MG63 (cell line): ENCODE results near the gene ATOH8. TPM values are rescaled to one million over a fixed set of nuclear protein-coding genes. Genes with fewer than 3 reads are reported as not detected.
A peak's percentile ranks its signal among the peaks of the same experiment; 100 is the strongest.

ENCODE experiments used
- DNase-seq: peaks from one replicate; pipeline ENCODE4 v3.0.0-alpha.2; 2020
- H3K27me3 ChIP-seq: fragments of 250-450 bp; sonication (Bioruptor Pico); 2 replicates; pipeline ENCODE4 v1.5.1; 2020; ENCODE audit warnings: mild to moderate bottlenecking, moderate library complexity
- H3K36me3 ChIP-seq: fragments of 250-450 bp; sonication (Bioruptor Pico); 2 replicates; pipeline ENCODE4 v1.5.1; 2020; ENCODE audit warnings: mild to moderate bottlenecking, moderate library complexity
- H3K4me3 ChIP-seq: fragments of 250-450 bp; sonication (Bioruptor Pico); 2 replicates; pipeline ENCODE4 v1.5.1; 2020; ENCODE audit warnings: mild to moderate bottlenecking, moderate library complexity
- H3K9me3 ChIP-seq: fragments of 250-450 bp; sonication (Bioruptor Pico); 2 replicates; pipeline ENCODE4 v1.5.1; 2020; ENCODE audit warnings: mild to moderate bottlenecking, moderate library complexity
- total RNA-seq: library from RNA; depleted of rRNA; stranded (reverse); fragments of >200 nt; shearing (Covaris generic); gene quantifications from 2 replicates; pipeline ENCODE4 v1.2.3, GENCODE V29; 2014; ENCODE audit warnings: low replicate concordance

ATOH8 gene
- total RNA-seq, 1 experiment from 2014 or later: 43.5 TPM

DNA sequence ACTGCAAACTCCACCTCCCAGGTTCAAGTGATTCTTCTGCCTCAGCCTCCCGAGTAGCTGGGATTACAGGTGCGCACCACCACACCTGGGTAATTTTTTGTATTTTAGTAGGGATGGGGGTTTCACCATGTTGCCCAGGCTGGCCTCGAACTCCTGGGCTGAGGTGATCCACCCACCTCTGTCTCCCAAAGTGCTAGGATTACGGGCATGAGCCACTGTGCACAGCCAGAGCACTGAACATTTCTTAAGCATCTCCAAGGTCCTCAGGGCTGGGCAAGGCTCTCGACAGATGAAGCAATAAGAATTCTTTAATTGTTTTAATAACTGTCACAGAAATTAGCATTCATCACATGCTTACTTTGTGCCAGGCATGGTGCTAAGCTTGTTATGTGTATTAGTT is 4.1 kb downstream of the ATOH8 start:
- no peak overlapping the region for H3K4me3 ChIP-seq
- H3K9me3 ChIP-seq: no peaks in the 10 kb centered on the region
- H3K27me3 ChIP-seq: no peaks in the 10 kb centered on the region
- DNase-seq: no peak
- H3K36me3 ChIP-seq: peaks cover 47% of the 10 kb centered on the region

DNA sequence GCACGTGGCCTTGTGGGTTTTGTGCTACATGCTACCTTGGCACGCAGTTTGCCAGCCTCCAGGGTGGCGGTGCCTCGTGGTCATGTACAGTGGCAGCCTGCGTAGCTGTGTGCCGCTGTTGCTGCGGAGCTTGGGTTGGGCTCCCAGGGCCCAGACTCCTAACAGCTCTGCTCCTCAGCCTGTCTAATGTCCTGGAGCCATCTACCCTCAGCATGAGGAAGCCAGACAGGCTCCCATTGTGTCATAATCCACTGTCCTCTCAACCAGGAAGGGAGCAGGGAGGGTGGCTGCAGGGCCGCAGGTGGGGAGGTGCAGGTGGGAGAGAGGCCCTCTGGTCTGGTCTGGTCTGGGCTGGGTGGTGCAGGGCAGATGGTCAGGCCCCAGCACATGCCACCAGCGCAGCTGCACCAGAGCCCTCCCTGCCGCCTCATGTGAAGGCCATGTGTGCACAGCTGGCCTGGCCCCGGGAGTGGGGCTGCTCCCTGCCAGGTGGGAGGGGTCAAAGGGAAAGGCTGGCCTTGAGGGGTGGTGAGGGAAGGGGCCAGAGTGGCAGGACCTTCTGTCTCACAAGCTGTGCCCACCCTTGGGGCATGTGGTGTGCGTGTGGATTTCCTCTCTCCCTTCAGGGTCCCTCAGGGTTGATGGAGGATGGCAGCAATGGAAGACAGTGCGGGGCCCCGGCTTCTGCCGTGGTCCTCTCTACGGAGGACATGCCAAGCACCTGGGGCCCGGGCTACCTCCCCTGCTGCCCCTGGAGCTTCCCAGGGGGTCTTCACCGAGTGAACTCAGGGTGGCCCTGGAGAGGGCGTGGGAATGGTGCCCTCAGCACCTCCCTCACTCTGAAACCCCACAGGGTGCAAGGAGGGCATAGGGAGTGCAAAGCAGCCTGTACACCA is 4.8 kb downstream of the ATOH8 start:
- Histone ChIP-seq H3K36me3 (peaks cover 49% of the 10 kb centered on the region), H3K27me3 (no peaks in the 10 kb centered on the region), H3K4me3 (no peak overlapping the region), H3K9me3 (no peaks in the 10 kb centered on the region)
- no peak for DNase-seq

DNA sequence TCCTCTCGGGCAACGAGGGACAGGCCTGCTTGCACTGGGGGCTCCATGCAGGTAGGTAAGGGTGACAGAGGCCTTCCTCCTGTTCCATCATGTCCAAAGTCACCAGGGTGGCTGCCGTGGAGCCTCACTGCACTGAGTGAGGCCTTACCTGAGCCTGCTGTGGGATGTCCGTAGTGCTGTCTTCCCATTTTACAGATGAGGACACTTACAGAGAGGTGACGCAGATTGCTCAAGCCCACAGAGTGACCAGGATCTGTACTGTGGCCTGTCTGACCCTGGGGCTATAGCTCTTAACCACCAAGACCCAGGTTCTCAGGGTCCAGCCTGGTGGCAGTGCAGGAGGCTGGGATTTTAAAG is 5.4 kb downstream of the ATOH8 start:
- H3K9me3 ChIP-seq: no peaks in the 10 kb centered on the region
- peaks cover 53% of the 10 kb centered on the region for H3K36me3 ChIP-seq
- H3K27me3 ChIP-seq: no peaks in the 10 kb centered on the region
- DNase-seq: no peak
- H3K4me3 ChIP-seq: no peak overlapping the region

DNA sequence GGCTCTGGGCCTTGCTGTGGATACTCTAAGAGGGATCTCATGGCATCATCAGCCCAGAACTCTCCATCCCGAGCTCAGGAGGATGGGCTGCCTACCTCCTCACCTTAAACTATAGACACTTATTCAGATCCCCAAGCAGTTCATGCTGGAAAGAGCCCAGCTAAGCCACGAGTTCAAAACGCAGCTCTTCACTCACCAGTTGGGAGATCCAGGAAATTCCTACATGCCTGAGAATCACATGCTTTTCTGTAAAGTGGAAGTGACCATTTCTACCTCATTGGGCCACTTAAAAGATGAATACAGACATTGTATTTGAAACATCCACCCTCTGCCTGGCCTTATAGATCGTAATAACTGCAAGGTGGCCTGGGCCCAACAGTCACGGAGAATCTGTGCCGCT is 6.6 kb downstream of the ATOH8 start:
- no peaks in the 10 kb centered on the region for H3K9me3 ChIP-seq
- peaks cover 65% of the 10 kb centered on the region for H3K36me3 ChIP-seq
- no peak for DNase-seq
- H3K27me3 ChIP-seq: no peaks in the 10 kb centered on the region
- no peak overlapping the region for H3K4me3 ChIP-seq

DNA sequence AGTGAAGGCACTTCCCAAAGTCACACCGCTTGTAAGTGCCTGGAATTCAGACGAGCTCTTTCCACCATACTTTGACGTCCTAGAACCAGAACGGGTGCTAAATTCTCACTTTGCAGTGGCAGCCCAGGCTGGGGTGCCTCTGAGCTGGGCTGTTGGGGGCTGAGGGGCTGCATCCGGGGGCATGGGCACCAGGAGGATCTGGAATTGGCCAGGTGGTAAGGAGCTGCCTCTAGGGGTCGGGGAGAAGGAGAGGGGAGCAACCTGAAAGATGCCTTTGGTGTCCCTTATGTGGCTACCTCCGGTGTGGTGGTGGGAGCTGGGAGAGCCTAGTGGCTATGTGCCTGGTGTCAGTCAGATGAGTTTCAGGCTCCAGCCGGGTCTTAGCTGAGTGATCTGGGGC is 7.1 kb downstream of the ATOH8 start:
- H3K36me3 ChIP-seq: peaks cover 70% of the 10 kb centered on the region
- H3K27me3 ChIP-seq: no peaks in the 10 kb centered on the region
- no peaks in the 10 kb centered on the region for H3K9me3 ChIP-seq
- no peak overlapping the region for H3K4me3 ChIP-seq
- DNase-seq: no peak

DNA sequence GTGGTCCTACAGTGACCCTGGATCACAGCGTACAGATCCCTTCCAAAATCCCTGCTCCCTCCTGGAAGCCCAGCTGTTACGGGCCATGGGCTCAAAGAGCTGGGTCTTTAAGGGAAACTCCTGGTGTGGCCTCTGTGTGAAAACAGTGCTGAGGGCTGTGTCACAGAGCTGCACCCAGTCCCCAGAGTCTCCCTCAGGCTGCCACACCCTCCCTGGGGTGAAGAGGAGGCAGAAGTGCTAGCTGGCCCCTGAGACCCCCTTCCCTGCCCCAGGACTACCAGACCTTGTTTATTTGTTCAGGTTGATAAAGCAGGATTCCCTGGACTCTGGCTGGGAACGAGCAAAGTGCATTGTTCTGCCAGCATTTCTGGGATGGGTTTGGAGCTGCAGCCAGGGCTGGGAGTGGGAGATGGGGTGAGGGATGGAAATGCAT is 7.7 kb downstream of the ATOH8 start:
- peaks cover 67% of the 10 kb centered on the region for H3K36me3 ChIP-seq
- no peaks in the 10 kb centered on the region for H3K27me3 ChIP-seq
- no peak for DNase-seq
- H3K9me3 ChIP-seq: no peaks in the 10 kb centered on the region
- no peak overlapping the region for H3K4me3 ChIP-seq

DNA sequence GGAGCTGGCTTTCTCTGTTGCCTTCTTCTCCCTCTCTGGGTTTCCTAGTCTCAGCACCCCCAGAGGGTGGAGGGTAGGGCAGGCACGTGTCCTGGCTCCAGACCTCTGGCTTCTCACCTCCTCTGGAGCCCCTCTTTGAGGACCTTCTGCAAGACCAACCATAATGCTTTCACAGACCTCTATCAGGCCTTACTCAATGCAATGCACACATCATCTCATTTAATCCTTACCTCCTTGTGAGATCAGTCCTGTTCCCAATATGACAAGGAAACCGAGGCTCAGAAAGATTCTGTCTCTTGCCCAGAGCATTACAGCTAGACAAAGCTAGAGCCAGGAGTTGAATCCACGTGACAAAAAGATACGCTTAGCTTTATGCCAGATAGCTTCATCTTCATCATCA is 8.2 kb downstream of the ATOH8 start:
- no peak for DNase-seq
- Histone ChIP-seq H3K36me3 (peaks cover 67% of the 10 kb centered on the region), H3K4me3 (no peak overlapping the region), H3K27me3 (no peaks in the 10 kb centered on the region), H3K9me3 (no peaks in the 10 kb centered on the region)

DNA sequence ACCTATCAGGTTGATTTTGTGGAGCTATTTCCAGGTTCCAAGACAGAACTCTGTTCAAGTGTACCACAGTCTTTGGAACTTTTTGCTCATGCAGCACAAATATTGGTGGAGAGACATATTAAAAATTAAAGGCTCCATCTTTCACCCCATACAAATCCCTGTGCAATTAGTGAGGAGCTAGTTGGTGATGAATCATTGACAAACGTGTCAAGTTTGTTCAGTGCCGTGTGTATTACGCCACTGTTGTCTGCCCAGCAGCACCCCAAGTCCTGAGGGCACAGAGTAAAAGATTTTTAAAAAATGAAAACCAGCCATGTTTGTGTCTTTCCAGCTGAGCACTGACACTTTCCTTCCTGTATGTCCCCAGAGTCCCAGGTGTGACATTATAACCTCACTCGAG is 9.3 kb downstream of the ATOH8 start:
- H3K4me3 ChIP-seq: no peak overlapping the region
- H3K27me3 ChIP-seq: no peaks in the 10 kb centered on the region
- no peaks in the 10 kb centered on the region for H3K9me3 ChIP-seq
- peaks cover 63% of the 10 kb centered on the region for H3K36me3 ChIP-seq
- no peak for DNase-seq

DNA sequence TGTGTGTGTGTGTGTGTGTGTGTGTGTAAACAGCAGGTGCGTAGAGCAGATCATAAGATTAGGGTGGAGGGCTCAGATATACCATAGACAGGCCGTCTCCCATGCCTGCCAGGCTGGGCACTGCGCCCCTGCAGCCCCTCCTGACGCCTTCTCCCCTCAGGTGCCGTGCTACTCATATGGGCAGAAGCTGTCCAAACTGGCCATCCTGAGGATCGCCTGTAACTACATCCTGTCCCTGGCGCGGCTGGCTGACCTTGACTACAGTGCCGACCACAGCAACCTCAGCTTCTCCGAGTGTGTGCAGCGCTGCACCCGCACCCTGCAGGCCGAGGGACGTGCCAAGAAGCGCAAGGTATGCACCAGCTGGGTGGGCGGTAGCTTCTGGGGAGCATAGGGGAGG is 10.0 kb downstream of the ATOH8 start:
- no peak for DNase-seq
- Histone ChIP-seq H3K36me3 (peaks cover 61% of the 10 kb centered on the region), H3K4me3 (no peak overlapping the region), H3K27me3 (no peaks in the 10 kb centered on the region), H3K9me3 (no peaks in the 10 kb centered on the region)

DNA sequence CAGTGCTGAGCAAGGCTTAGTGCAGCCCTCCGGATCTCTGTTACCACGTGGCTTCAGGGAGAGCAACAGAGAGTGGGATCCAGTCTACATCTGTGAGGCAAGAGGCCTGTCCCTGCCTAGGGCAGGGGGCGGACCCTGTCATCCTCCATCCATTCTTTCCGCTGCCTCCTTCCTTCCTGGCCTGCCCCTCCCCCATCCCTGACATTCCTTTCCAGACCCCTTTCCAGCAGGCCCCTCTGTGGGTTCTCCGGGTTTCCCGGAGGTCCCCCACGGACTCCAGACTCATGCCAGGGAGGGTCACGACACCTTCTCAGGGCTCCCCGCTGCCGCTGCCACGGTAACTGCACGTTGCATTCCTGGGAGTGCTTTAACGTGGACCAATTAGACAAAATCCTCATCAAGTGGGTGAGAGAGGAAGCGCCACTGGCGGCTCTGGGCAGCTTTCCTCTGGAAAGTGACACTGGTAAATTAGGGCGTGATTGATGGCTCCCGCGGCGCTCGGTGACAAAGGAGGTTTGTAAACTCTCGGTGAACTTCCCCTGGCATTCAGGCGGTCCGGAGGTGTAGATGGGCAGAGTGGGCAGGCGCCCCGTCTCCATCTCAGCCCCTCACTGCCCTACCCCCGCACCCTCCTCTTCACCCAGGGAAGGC is 11.4 kb downstream of the ATOH8 start:
- Histone ChIP-seq H3K4me3 (no peak overlapping the region), H3K27me3 (no peaks in the 10 kb centered on the region), H3K36me3 (peaks cover 64% of the 10 kb centered on the region), H3K9me3 (no peaks in the 10 kb centered on the region)
- no peak for DNase-seq

DNA sequence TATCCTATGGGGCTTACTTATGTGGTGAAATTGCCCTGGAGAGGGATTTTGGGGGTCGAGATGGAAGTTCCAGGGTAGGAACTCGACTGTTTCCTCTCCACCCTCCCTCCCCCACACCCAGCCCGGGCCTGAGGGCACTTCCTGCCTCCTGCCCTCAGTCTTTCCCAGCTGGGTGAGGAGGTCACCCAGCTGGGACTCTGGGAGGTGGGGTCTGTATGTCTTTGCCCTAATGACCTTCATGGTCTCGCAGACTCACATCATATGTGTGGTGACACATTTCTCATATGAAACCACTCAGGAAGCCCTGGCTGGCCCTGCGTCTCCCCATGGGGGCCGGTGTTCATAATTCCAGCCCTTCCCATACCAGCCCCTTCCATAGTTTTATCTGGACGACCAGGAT is 12.4 kb downstream of the ATOH8 start:
- DNase-seq: no peak
- Histone ChIP-seq H3K36me3 (peaks cover 69% of the 10 kb centered on the region), H3K4me3 (no peak overlapping the region), H3K9me3 (no peaks in the 10 kb centered on the region), H3K27me3 (no peaks in the 10 kb centered on the region)

DNA sequence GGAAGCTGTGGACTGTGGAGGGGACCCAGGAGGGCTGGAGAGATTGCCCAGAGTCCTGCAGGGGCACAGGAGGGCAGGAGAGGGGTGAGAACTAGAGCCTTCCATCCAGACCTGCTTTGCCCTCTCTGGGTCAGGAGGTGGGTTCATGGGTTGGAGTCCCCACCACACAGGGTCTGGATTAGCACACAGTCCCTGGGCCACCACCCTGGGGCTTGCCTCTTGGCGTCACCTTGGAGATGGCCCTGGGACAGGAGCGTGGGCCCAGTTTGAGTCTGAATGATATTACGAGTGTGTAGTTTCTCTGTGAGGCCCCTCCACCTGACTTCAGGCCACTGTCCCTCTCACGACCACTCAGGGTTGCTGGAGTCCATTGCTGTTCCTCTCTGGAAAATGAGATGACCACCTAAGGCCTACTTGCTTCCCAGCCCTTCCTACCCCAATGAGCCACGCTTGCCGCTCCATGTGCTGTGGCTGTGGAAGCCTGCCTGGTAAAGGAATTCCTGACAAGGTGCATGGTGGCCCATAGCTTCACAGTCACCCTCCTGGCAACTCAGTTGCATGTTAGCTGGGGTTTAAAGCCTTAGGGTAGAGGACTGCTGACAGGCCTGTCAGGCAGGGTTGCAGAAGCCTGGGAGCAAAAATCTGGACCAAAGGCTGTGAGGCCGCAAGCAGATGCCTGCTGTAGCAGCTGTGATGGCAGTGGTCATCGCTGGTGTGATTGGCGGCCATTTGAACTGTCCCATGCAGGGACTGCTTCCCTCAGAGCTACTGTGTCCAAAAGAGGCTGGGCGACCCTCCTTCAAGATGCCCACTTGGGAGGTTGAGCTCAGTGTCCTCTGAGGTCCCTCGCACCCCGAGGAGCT is 14.2 kb downstream of the ATOH8 start:
- Histone ChIP-seq H3K4me3 (no peak overlapping the region), H3K9me3 (no peaks in the 10 kb centered on the region), H3K36me3 (peaks cover 72% of the 10 kb centered on the region), H3K27me3 (no peaks in the 10 kb centered on the region)
- DNase-seq: no peak

DNA sequence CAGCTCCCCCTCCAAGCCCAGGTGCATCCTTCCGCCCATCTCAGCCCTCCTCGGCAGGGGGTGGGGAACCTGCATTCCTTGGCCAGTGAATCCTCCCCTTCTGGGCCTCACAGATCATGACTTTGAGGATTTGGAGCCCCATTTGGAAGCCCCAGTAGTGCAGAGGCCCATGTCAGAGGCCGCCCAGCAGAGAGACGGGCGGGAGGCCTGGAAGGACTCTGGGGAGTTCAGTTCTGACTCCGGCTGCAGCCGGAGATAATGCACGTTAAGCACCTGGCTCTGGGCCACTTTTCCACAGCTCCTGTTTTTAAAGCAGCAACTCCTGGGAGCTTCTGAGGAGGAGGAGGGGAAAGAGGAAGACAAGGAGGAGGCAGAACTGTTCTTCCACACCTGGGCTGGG is 14.9 kb downstream of the ATOH8 start:
- Histone ChIP-seq H3K27me3 (no peaks in the 10 kb centered on the region), H3K9me3 (no peaks in the 10 kb centered on the region), H3K36me3 (peaks cover 78% of the 10 kb centered on the region), H3K4me3 (no peak overlapping the region)
- DNase-seq: peak; percentile 45

DNA sequence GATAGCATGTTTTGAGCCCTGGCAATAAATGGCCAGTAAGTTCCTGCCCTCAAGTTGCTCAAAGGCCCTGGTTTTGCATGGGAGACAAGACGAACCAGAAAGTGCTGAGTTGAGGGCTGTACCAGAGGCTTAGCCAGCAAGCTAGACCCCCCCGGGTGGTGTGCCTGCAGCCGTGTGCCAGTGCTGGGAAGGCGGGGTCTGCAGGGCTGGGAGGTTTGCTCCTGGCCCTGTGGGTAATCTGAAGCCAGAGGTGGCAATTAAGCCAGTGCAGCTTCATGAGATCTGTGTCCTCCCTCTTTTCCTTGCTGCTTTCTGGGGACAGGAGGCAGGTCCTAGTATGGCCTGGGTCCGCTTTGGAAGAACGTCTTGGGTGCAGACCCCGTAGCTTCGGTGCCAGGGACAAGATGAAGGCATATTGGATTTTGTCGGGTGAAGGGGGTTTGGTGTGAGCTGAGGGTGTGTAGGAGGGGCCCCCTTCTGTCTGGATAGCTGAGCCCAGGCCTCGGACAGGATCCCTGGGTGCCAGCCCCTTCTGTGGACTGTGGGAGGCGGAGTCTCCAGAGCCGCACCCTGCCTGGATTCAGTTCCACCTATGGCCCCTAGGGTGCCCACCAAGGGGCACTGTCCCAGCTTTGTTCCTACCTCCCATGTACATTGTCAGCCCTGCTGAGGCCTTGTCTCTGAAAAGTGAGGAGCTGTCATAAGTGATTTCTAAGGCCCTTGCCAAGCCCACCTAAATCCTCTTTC is 15.6 kb downstream of the ATOH8 start:
- H3K36me3 ChIP-seq: peaks cover 79% of the 10 kb centered on the region
- H3K27me3 ChIP-seq: no peaks in the 10 kb centered on the region
- H3K4me3 ChIP-seq: no peak overlapping the region
- DNase-seq: peak; percentile 42
- H3K9me3 ChIP-seq: no peaks in the 10 kb centered on the region

DNA sequence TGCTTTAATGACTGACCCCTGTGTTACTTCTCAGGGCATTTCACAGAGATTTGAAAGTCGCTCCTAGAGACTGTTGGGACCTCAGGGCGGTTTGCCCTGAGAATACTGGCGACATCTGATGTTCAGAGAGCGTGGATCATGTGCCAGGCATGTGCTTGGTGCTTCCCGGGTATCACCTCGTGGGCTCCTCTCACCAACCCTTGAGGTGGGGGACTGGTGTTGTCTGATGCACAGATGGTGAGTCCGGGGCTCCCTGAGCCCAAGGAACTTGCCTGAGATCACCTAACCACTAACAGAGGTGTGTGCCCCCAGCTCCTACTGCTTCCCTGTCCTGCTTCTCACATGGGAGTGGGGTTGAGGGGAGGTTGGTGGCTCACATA is 16.2 kb downstream of the ATOH8 start:
- Histone ChIP-seq H3K27me3 (no peaks in the 10 kb centered on the region), H3K36me3 (peaks cover 79% of the 10 kb centered on the region), H3K9me3 (no peaks in the 10 kb centered on the region), H3K4me3 (no peak overlapping the region)
- DNase-seq: no peak

DNA sequence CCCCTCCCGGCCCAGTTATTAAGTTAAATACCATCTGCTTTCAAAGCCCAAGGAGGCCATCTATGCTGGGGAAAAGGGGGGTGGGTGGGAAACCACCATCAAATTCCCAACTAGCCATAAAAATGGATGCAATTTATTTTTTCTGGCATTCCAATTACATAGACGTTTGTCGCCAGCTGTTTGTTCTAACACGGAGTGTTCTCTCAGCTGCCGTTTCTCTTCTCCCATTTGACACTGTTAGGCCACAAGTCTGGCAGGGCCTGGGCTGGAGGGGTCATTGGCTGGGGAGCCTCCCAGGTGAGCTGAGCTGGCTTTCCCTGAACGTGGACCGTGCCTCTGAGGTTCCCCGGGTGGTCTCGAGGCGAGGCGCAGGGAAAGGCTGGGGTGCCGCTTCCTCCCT is 16.6 kb downstream of the ATOH8 start:
- peaks cover 79% of the 10 kb centered on the region for H3K36me3 ChIP-seq
- no peak overlapping the region for H3K4me3 ChIP-seq
- no peaks in the 10 kb centered on the region for H3K27me3 ChIP-seq
- DNase-seq: no peak
- no peaks in the 10 kb centered on the region for H3K9me3 ChIP-seq
